ENCODE results near the gene UNC13D. TPM values are rescaled to one million over a fixed set of nuclear protein-coding genes. Genes with fewer than 3 reads are reported as not detected.
"Not testable (repeated sequence)": the region's sequence is repeated elsewhere in the genome, so short reads cannot be mapped to it uniquely, and the experiment has no call there.

UNC13D gene
- total RNA-seq, 1 donor from 2014 or later: 33.1 TPM

- TF ChIP-seq CTCF (IDR thresholded peaks at IDR 0.05): no peak
These were observed 30.9 kb downstream of the UNC13D start for GRCh38 chr17:75813081-75814020.

GRCh38 chr17:75812096-75813013 lies 31.8 kb downstream of the UNC13D start:
- H3K9me3 ChIP-seq: no peaks in the 10 kb centered on the region
- intact Hi-C loops (cut with DNase I): no loop called here
- no peak for TF ChIP-seq CTCF (IDR thresholded peaks at IDR 0.05)
- no peaks in the 10 kb centered on the region for H3K27me3 ChIP-seq
- H3K4me3 ChIP-seq: no peak overlapping the region
- H3K27ac ChIP-seq: no peak overlapping the region
- peaks cover 0 to 3% of the 10 kb centered on the region in 2 donors for H3K4me1 ChIP-seq
- peaks cover 62 to 75% of the 10 kb centered on the region in 2 donors for H3K36me3 ChIP-seq
- DNase-seq (ENCODE audit: low spot score in 2 of 2): no peak

More at GRCh38 chr17:75813081-75814020, 30.9 kb downstream of the UNC13D start:
- no peaks in the 10 kb centered on the region for H3K9me3 ChIP-seq
- peaks cover 0 to 3% of the 10 kb centered on the region in 2 donors for H3K4me1 ChIP-seq
- no peak overlapping the region for H3K27ac ChIP-seq
- peaks cover 70 to 85% of the 10 kb centered on the region in 2 donors for H3K36me3 ChIP-seq
- H3K27me3 ChIP-seq: no peaks in the 10 kb centered on the region
- no peak overlapping the region for H3K4me3 ChIP-seq
- DNase-seq (ENCODE audit: low spot score in 2 of 2): no peak
- intact Hi-C loops (cut with DNase I): no loop called here

- H3K4me1 ChIP-seq: peaks cover 0 to 3% of the 10 kb centered on the region in 2 donors
- no peak for DNase-seq (ENCODE audit: low spot score in 2 of 2)
- intact Hi-C loops (cut with DNase I): no loop called here
- no peak overlapping the region for H3K4me3 ChIP-seq
- H3K36me3 ChIP-seq: peaks cover 52 to 63% of the 10 kb centered on the region in 2 donors
- no peak overlapping the region for H3K27ac ChIP-seq
- H3K9me3 ChIP-seq: no peaks in the 10 kb centered on the region
- no peak for TF ChIP-seq CTCF (IDR thresholded peaks at IDR 0.05)
- no peaks in the 10 kb centered on the region for H3K27me3 ChIP-seq
These were observed 33.0 kb downstream of the UNC13D start for GRCh38 chr17:75811174-75811573.

- intact Hi-C loops (cut with DNase I); H3K4me1 ChIP-seq; H3K27ac ChIP-seq; H3K4me3 ChIP-seq; DNase-seq (ENCODE audit: low spot score in 2 of 2); H3K9me3 ChIP-seq; H3K27me3 ChIP-seq: not testable (repeated sequence)
- peaks cover 52 to 59% of the 10 kb centered on the region in 2 donors for H3K36me3 ChIP-seq
These were observed 33.4 kb downstream of the UNC13D start for GRCh38 chr17:75810756-75811155.

GRCh38 chr17:75810216-75810615 lies 34.0 kb downstream of the UNC13D start:
- Histone ChIP-seq H3K27me3 (no peaks in the 10 kb centered on the region), H3K36me3 (peaks cover 52 to 55% of the 10 kb centered on the region in 2 donors), H3K4me3 (no peak overlapping the region), H3K9me3 (no peaks in the 10 kb centered on the region), H3K4me1 (peaks cover 0 to 3% of the 10 kb centered on the region in 2 donors), H3K27ac (no peak overlapping the region)
- DNase-seq (ENCODE audit: low spot score in 2 of 2): no peak
- TF ChIP-seq CTCF (IDR thresholded peaks at IDR 0.05): no peak
- intact Hi-C loops (cut with DNase I): no loop called here

Measured in ascending aorta (tissue), 2 donors.